Gastrocnemius medialis (tissue), 4 donors: ENCODE measurements around the gene TTC31. TPM values are rescaled to one million over a fixed set of nuclear protein-coding genes. Genes with fewer than 3 reads are reported as not detected.

Experiments
- ATAC-seq, 2 donors: fragments of 150-250 bp; one replicate each; pipeline ENCODE4 v1.9.1; 2016
- DNase-seq, 2 donors: peaks; one replicate each; pipeline ENCODE4 v3.0.0-alpha.2; 2019
- H3K27ac ChIP-seq, 4 donors: fragments of 200-600 bp; sonication (generic); 1 replicate in 1 of 4; 2 replicates in 3 of 4; pipeline ENCODE4 v1.5.1; 2016 to 2018; ENCODE audit warnings: mild to moderate bottlenecking in 2 of 4, moderate library complexity in 1 of 4
- H3K27me3 ChIP-seq, 3 donors: fragments of 200-600 bp; sonication (generic) in 2 of 3; 1 replicate in 1 of 3; 2 replicates in 2 of 3; pipeline versions ENCODE4 v1.5.1 to v1.6.0; 2016 to 2019; ENCODE audit warnings: mild to moderate bottlenecking in 1 of 3, moderate library complexity in 1 of 3
- H3K36me3 ChIP-seq, 2 donors: fragments of 200-600 bp; sonication (generic) in 1 of 2; one replicate each; pipeline ENCODE4 v1.5.1; 2017 to 2018
- H3K4me1 ChIP-seq, 2 donors: fragments of 200-600 bp; sonication (generic) in 1 of 2; one replicate each; pipeline ENCODE4 v1.5.1; 2016 to 2017; ENCODE audit warnings: mild to moderate bottlenecking in 2 of 2
- H3K4me3 ChIP-seq, 4 donors: fragments of 200-600 bp; sonication (generic) in 3 of 4; 1 replicate in 1 of 4; 2 replicates in 3 of 4; pipeline ENCODE4 v1.5.1; 2016 to 2019; ENCODE audit warnings: mild to moderate bottlenecking in 2 of 4
- H3K9me3 ChIP-seq, 3 donors: fragments of 200-600 bp; sonication (generic) in 2 of 3; 1 replicate in 1 of 3; 2 replicates in 2 of 3; pipeline ENCODE4 v1.5.1; 2016 to 2019
- CTCF ChIP-seq, 5 experiments: fragments of 450-650 bp in 3 of 5; fragments of 200-600 bp in 2 of 5; sonication (generic) in 2 of 5; IDR thresholded peaks in 4 of 5; conservative IDR thresholded peaks in 1 of 5; 1 replicate in 4 of 5; 2 replicates in 1 of 5; pipeline ENCODE4 v1.5.1; 2016 to 2019; ENCODE audit warnings: antibody characterized with exemption in 5 of 5, mild to moderate bottlenecking in 3 of 5, moderate library complexity in 3 of 5
- POLR2A ChIP-seq, 2 donors: fragments of 450-650 bp; IDR thresholded peaks; one replicate each; pipeline ENCODE4 v1.6.1; 2017; ENCODE audit warnings: antibody characterized with exemption in 2 of 2, mild to moderate bottlenecking in 2 of 2, moderate library complexity in 2 of 2
- in situ Hi-C, 4 donors: fragments of 200-750 bp; cut with MboI; loops; one replicate each; pipeline versions ENCODE4 v1.15.0 to v1.8.0; 2017; ENCODE audit warnings: low sequenced_read_pairs in 4 of 4
- intact Hi-C: fragments of 100-400 bp; cut with DNase I; formaldehyde crosslinking; loops from one replicate; pipeline ENCODE4 v1.15.1; 2023; ENCODE audit warnings: low total_unique reads
- total RNA-seq, 4 donors: library from RNA; depleted of rRNA; stranded (reverse); fragments of >200 nt; gene quantifications; one replicate each; pipeline versions ENCODE4 v1.1.0 to v1.2.3, GENCODE V29; 2016

Gene TTC31
- total RNA-seq, 4 donors from 2014 or later: 6.1 to 9.6 (median 7.7) TPM

- TF ChIP-seq CTCF (IDR thresholded peaks at IDR 0.05 in 4 of 5, conservative IDR thresholded peaks at IDR 0.05 in 1 of 5): no peak
- no peak for TF ChIP-seq POLR2A (IDR thresholded peaks at IDR 0.05)
- Histone ChIP-seq H3K27me3 (no peaks in the 10 kb centered on the region), H3K9me3 (no peaks in the 10 kb centered on the region), H3K27ac (no peak overlapping the region), H3K36me3 (peaks cover 0 to 19% of the 10 kb centered on the region in 2 donors), H3K4me3 (no peak overlapping the region), H3K4me1 (peaks cover 9 to 13% of the 10 kb centered on the region in 2 donors)
- in situ Hi-C loops: loop anchor here in 2 of 4 donors (5.0 to 25.0 kb wide), 2 partner anchors 52 to 1297 kb away; partner anchors contain the start of genes CCDC142 (in 1 of the 2), CCT7 (in 1 of the 2), PRADC1 (in 1 of the 2) and TTC31 (in 1 of the 2)
- intact Hi-C loops: no loop called here
- DNase-seq: no peak
- no peak for ATAC-seq
Observed at GRCh38 chr2:74534411-74534810, 51.5 kb downstream of the TTC31 start.

- no peak for ATAC-seq
- Histone ChIP-seq H3K4me1 (peaks cover 7 to 9% of the 10 kb centered on the region in 2 donors), H3K27me3 (no peaks in the 10 kb centered on the region), H3K36me3 (peaks cover 0 to 19% of the 10 kb centered on the region in 2 donors), H3K4me3 (no peak overlapping the region), H3K9me3 (no peaks in the 10 kb centered on the region), H3K27ac (no peak overlapping the region)
- intact Hi-C loops (no loop called here), in situ Hi-C loops (loop anchor here in 1 of 4 donors (25.0 kb wide), 1 partner anchor 1298 kb away; the partner anchor contains the start of genes CCT7 and PRADC1)
- DNase-seq: no peak
- TF ChIP-seq CTCF (IDR thresholded peaks at IDR 0.05 in 4 of 5, conservative IDR thresholded peaks at IDR 0.05 in 1 of 5): no peak
- no peak for TF ChIP-seq POLR2A (IDR thresholded peaks at IDR 0.05)
Observed at GRCh38 chr2:74535440-74535965, 52.6 kb downstream of the TTC31 start.

- Histone ChIP-seq H3K9me3 (no peaks in the 10 kb centered on the region), H3K4me1 (peaks cover 0 to 8% of the 10 kb centered on the region in 2 donors), H3K27ac (no peak overlapping the region), H3K27me3 (no peaks in the 10 kb centered on the region), H3K36me3 (peaks cover 0 to 18% of the 10 kb centered on the region in 2 donors), H3K4me3 (no peak overlapping the region)
- no peak for DNase-seq
- intact Hi-C loops (no loop called here), in situ Hi-C loops (loop anchor here in 1 of 4 donors (25.0 kb wide), 1 partner anchor 1299 kb away; the partner anchor contains the start of genes CCT7 and PRADC1)
- no peak for TF ChIP-seq POLR2A (IDR thresholded peaks at IDR 0.05)
- TF ChIP-seq CTCF (IDR thresholded peaks at IDR 0.05 in 4 of 5, conservative IDR thresholded peaks at IDR 0.05 in 1 of 5): no peak
- no peak for ATAC-seq
Observed at GRCh38 chr2:74536166-74536950, 53.5 kb downstream of the TTC31 start.

- ATAC-seq: no peak
- Histone ChIP-seq H3K36me3 (peaks cover 0 to 11% of the 10 kb centered on the region in 2 donors), H3K27me3 (no peaks in the 10 kb centered on the region), H3K9me3 (no peaks in the 10 kb centered on the region), H3K4me1 (peaks cover 0 to 6% of the 10 kb centered on the region in 2 donors), H3K4me3 (no peak overlapping the region), H3K27ac (no peak overlapping the region)
- in situ Hi-C loops (loop anchor here in 1 of 4 donors (25.0 kb wide), 1 partner anchor 1300 kb away; the partner anchor contains the start of genes CCT7 and PRADC1), intact Hi-C loops (no loop called here)
- TF ChIP-seq POLR2A (IDR thresholded peaks at IDR 0.05): no peak
- TF ChIP-seq CTCF (IDR thresholded peaks at IDR 0.05 in 4 of 5, conservative IDR thresholded peaks at IDR 0.05 in 1 of 5): no peak
- no peak for DNase-seq
Observed at GRCh38 chr2:74537140-74537539, 54.3 kb downstream of the TTC31 start.
